ENCODE results near the gene TAAR1.
"Not testable (repeated sequence)": the region's sequence is repeated elsewhere in the genome, so short reads cannot be mapped to it uniquely, and the experiment has no call there.

TAAR1 gene

GRCh38 chr6:132659082-132659481, at the start of gene TAAR1:
Gene TAAR1 (minus strand): TSS chr6:132659182. CDS start chr6:132646003, 13,179 bp downstream.
- DNase-seq: no peak

- DNase-seq: no peak
Measured at GRCh38 chr6:132708771-132709170, 49.8 kb upstream of the TAAR1 start.

- no peak for DNase-seq
Measured at GRCh38 chr6:132708002-132708401, 49.0 kb upstream of the TAAR1 start.

GRCh38 chr6:132706756-132707155, 47.8 kb upstream of the TAAR1 start:
- not testable (repeated sequence) for DNase-seq

GRCh38 chr6:132703936-132704335, 45.0 kb upstream of the TAAR1 start:
- no peak for DNase-seq

GRCh38 chr6:132698608-132699007, 39.6 kb upstream of the TAAR1 start:
- no peak for DNase-seq

- DNase-seq: no peak
Measured at GRCh38 chr6:132695773-132696172, 36.8 kb upstream of the TAAR1 start.

GRCh38 chr6:132693478-132693877, 34.5 kb upstream of the TAAR1 start:
- no peak for DNase-seq

- no peak for DNase-seq
Measured at GRCh38 chr6:132690678-132691077, 31.7 kb upstream of the TAAR1 start.

- DNase-seq: no peak
Measured at GRCh38 chr6:132687306-132687705, 28.3 kb upstream of the TAAR1 start.

- no peak for DNase-seq
Measured at GRCh38 chr6:132686531-132686930, 27.5 kb upstream of the TAAR1 start.

- no peak for DNase-seq
Measured at GRCh38 chr6:132685009-132685408, 26.0 kb upstream of the TAAR1 start.

GRCh38 chr6:132684272-132684671, 25.3 kb upstream of the TAAR1 start:
- no peak for DNase-seq

- DNase-seq: no peak
Measured at GRCh38 chr6:132683543-132683942, 24.6 kb upstream of the TAAR1 start.

GRCh38 chr6:132679094-132679493, 20.1 kb upstream of the TAAR1 start:
- DNase-seq: not testable (repeated sequence)

- no peak for DNase-seq
Measured at GRCh38 chr6:132675749-132676148, 16.8 kb upstream of the TAAR1 start.

GRCh38 chr6:132675002-132675401, 16.0 kb upstream of the TAAR1 start:
- no peak for DNase-seq

GRCh38 chr6:132673376-132674094, 14.6 kb upstream of the TAAR1 start:
- DNase-seq: no peak

GRCh38 chr6:132671295-132671694, 12.3 kb upstream of the TAAR1 start:
- no peak for DNase-seq

- no peak for DNase-seq
Measured at GRCh38 chr6:132669690-132670291, 10.8 kb upstream of the TAAR1 start.

- no peak for DNase-seq
Measured at GRCh38 chr6:132666118-132666517, 7.1 kb upstream of the TAAR1 start.

- DNase-seq: no peak
Measured at GRCh38 chr6:132664309-132665034, 5.5 kb upstream of the TAAR1 start.

- DNase-seq: no peak
Measured at GRCh38 chr6:132663661-132664060, 4.7 kb upstream of the TAAR1 start.

GRCh38 chr6:132661906-132662305, 2.9 kb upstream of the TAAR1 start:
- DNase-seq: no peak

Measured in stimulated activated CD4-positive, alpha-beta T cell treated with anti-CD3 and anti-CD28 coated beads, Interleukin-4, amount 100 ng/mL, for 24 hours (primary cell).